ENCODE data around the gene S100P.

DNA sequence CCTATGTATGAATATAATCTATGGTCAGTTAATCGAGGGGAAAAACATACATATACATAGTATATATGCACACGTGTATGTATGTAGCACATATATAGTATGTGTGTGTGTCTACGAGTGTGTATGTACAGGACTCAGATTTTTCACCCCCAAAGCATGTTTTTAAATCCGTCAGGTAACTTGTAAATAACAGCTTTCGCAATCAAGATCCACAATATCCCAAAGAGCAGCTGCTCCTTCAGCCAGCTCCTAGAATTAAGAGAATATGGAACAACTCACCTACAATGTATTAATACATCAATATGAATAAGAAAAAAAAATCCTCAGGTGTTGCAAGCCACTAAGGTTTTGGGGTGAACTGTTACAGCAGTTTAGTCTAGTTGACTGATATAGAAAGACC, 12.5 kb downstream of the S100P start:
- TF ChIP-seq, protein P1, sequence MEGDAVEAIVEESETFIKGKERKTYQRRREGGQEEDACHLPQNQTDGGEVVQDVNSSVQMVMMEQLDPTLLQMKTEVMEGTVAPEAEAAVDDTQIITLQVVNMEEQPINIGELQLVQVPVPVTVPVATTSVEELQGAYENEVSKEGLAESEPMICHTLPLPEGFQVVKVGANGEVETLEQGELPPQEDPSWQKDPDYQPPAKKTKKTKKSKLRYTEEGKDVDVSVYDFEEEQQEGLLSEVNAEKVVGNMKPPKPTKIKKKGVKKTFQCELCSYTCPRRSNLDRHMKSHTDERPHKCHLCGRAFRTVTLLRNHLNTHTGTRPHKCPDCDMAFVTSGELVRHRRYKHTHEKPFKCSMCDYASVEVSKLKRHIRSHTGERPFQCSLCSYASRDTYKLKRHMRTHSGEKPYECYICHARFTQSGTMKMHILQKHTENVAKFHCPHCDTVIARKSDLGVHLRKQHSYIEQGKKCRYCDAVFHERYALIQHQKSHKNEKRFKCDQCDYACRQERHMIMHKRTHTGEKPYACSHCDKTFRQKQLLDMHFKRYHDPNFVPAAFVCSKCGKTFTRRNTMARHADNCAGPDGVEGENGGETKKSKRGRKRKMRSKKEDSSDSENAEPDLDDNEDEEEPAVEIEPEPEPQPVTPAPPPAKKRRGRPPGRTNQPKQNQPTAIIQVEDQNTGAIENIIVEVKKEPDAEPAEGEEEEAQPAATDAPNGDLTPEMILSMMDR (conservative IDR thresholded peaks at IDR 0.05 in 1 of 2, IDR thresholded peaks at IDR 0.05 in 1 of 2; ENCODE audit: extremely low read depth in 1 of 2, insufficient read depth in 1 of 2, low read depth in 1 of 2, low read length in 2 of 2): no peak
- TF ChIP-seq EZH2 (IDR thresholded peaks at IDR 0.05; ENCODE audit: borderline replicate concordance, low read length): no peak

Data from mammary epithelial cell (primary cell).